Keratinocyte (primary cell): ENCODE results near the gene SMIM35. TPM values are rescaled to one million over a fixed set of nuclear protein-coding genes. Genes with fewer than 3 reads are reported as not detected.

ENCODE experiments used
- DNase-seq: peaks from one replicate; pipeline ENCODE4 v3.0.0-alpha.2; 2011; ENCODE audit warnings: low read depth, missing footprints, low spot score
- FAIRE-seq: peaks from 2 replicates; lab custom pipeline; 2011; peaks lifted over from hg19 to GRCh38; lab: Jason Lieb, UNC
- H2AFZ ChIP-seq: 2 replicates; pipeline ENCODE4 v1.6.0; 2012; ENCODE audit warnings: low read length, control low read depth, inconsistent platforms; ENCODE audit not compliant: control insufficient read depth
- H3K27ac ChIP-seq: 2 replicates; pipeline ENCODE4 v1.5.1; 2011; ENCODE audit warnings: low read length; ENCODE audit not compliant: control insufficient read depth, insufficient read depth
- H3K27me3 ChIP-seq: 3 replicates; pipeline ENCODE4 v1.6.0; 2011; ENCODE audit warnings: low read length; ENCODE audit not compliant: control insufficient read depth, insufficient read depth; ENCODE audit errors: extremely low read depth
- H3K36me3 ChIP-seq, 2 experiments: 2 replicates in 1 of 2; 3 replicates in 1 of 2; pipeline ENCODE4 v1.5.1; 2011; ENCODE audit warnings: low read length in 2 of 2, mild to moderate bottlenecking in 1 of 2; ENCODE audit not compliant: control insufficient read depth in 2 of 2, insufficient read depth in 2 of 2; ENCODE audit errors: extremely low read depth in 1 of 2
- H3K4me1 ChIP-seq: 3 replicates; pipeline ENCODE4 v1.5.1; 2011; ENCODE audit warnings: low read length; ENCODE audit not compliant: control insufficient read depth, insufficient read depth; ENCODE audit errors: extremely low read depth
- H3K4me2 ChIP-seq: 3 replicates; pipeline ENCODE4 v1.6.0; 2011; ENCODE audit warnings: low read depth, low read length; ENCODE audit not compliant: control insufficient read depth, insufficient read depth; ENCODE audit errors: extremely low read depth
- H3K4me3 ChIP-seq, 3 experiments: fragments of 200-600 bp in 1 of 3; sonication (generic) in 1 of 3; 2 replicates in 2 of 3; 3 replicates in 1 of 3; pipeline ENCODE4 v1.5.1; 2011 to 2016; ENCODE audit warnings: low read length in 3 of 3, mild to moderate bottlenecking in 3 of 3, control low read depth in 2 of 3, inconsistent platforms in 1 of 3, low read depth in 1 of 3, mixed read lengths in 1 of 3, mixed run types in 1 of 3, moderate library complexity in 1 of 3; ENCODE audit not compliant: control insufficient read depth in 2 of 3, insufficient read depth in 2 of 3; ENCODE audit errors: extremely low read depth in 1 of 3
- H3K79me2 ChIP-seq: 2 replicates; pipeline ENCODE4 v1.6.0; 2012; ENCODE audit warnings: low read length; ENCODE audit not compliant: control insufficient read depth, insufficient read depth
- H3K9ac ChIP-seq: 3 replicates; pipeline ENCODE4 v1.6.0; 2011; ENCODE audit warnings: low read length; ENCODE audit not compliant: control insufficient read depth, insufficient read depth; ENCODE audit errors: extremely low read depth
- H3K9me1 ChIP-seq: 3 replicates; pipeline ENCODE4 v1.6.0; 2011; ENCODE audit warnings: low read length; ENCODE audit not compliant: control insufficient read depth, insufficient read depth; ENCODE audit errors: extremely low read depth
- H3K9me3 ChIP-seq: 2 replicates; pipeline ENCODE4 v1.5.1; 2012; ENCODE audit warnings: low read depth, low read length; ENCODE audit not compliant: control insufficient read depth
- H4K20me1 ChIP-seq: 3 replicates; pipeline ENCODE4 v1.6.0; 2011; ENCODE audit warnings: low read length; ENCODE audit not compliant: control insufficient read depth, insufficient read depth; ENCODE audit errors: extremely low read depth
- CTCF ChIP-seq, 3 experiments: IDR thresholded peaks in 1 of 3; conservative IDR thresholded peaks in 1 of 3; optimal IDR thresholded peaks in 1 of 3; 2 replicates in 2 of 3; 3 replicates in 1 of 3; pipeline versions ENCODE3 to v1.5.1; 2011; ENCODE audit warnings: low read length in 3 of 3, mild to moderate bottlenecking in 3 of 3, moderate library complexity in 2 of 3, control low read depth in 1 of 3, inconsistent platforms in 1 of 3; ENCODE audit not compliant: insufficient read depth in 2 of 3; ENCODE audit errors: extremely low read depth in 1 of 3
- EZH2 ChIP-seq: IDR thresholded peaks from one replicate; pipeline ENCODE4 v1.6.1; 2012; ENCODE audit warnings: inconsistent platforms, mild to moderate bottlenecking, low read length, moderate library complexity
- dilution Hi-C: fragments of 300-500 bp; cut with MboI; formaldehyde crosslinking; loops from one replicate; pipeline ENCODE4 v1.7.0; 2020; ENCODE audit warnings: low sequenced_read_pairs; ENCODE audit not compliant: extremely low pct_ligation_motif_present
- polyA plus RNA-seq, 5 experiments: library from polyadenylated mRNA; depleted of rRNA in 3 of 5; stranded (reverse) in 3 of 5; stranded (forward) in 1 of 5; unstranded in 1 of 5; fragments of >200 nt; gene quantifications; 1 replicate in 1 of 5; 2 replicates in 3 of 5; 3 replicates in 1 of 5; pipeline versions ENCODE4 v1.2.1 to v1.2.3, GENCODE V29; 2011 to 2012; ENCODE audit warnings: missing spikeins in 2 of 5, low read depth in 1 of 5, low replicate concordance in 1 of 5

SMIM35 gene
- polyA plus RNA-seq, 1 donor (not counting 4 experiments of a cell fraction or from before 2014, with no cell fraction given), result not detected

GRCh38 chr11:118133816-118134215, 47.1 kb upstream of the SMIM35 start:
- Histone ChIP-seq H2AFZ (no peak overlapping the region), H3K79me2 (no peaks in the 10 kb centered on the region), H3K9me1 (no peaks in the 10 kb centered on the region), H3K4me2 (no peak overlapping the region), H4K20me1 (no peaks in the 10 kb centered on the region), H3K9ac (no peak overlapping the region), H3K4me1 (peaks cover 9% of the 10 kb centered on the region), H3K4me3 (no peak overlapping the region), H3K27ac (no peak overlapping the region), H3K27me3 (peaks cover 4% of the 10 kb centered on the region), H3K9me3 (no peaks in the 10 kb centered on the region), H3K36me3 (no peaks in the 10 kb centered on the region)
- dilution Hi-C loops, result no loop called here
- DNase-seq, result no peak
- TF ChIP-seq EZH2, result no peak
- TF ChIP-seq CTCF (optimal IDR thresholded peaks at IDR 0.05 in 1 of 3, IDR thresholded peaks at IDR 0.05 in 1 of 3, conservative IDR thresholded peaks at IDR 0.05 in 1 of 3; ENCODE audit: extremely low read depth in 1 of 3, insufficient read depth in 2 of 3, low read length in 3 of 3), result no peak
- FAIRE-seq, result no peak

- Histone ChIP-seq H3K79me2 (no peaks in the 10 kb centered on the region), H3K9me3 (no peaks in the 10 kb centered on the region), H3K27ac (no peak overlapping the region), H3K4me1 (peaks cover 9% of the 10 kb centered on the region), H3K9ac (no peak overlapping the region), H4K20me1 (no peaks in the 10 kb centered on the region), H3K36me3 (no peaks in the 10 kb centered on the region), H3K4me2 (peak overlapping the region; percentile 45), H3K4me3 (no peak overlapping the region), H3K9me1 (no peaks in the 10 kb centered on the region), H3K27me3 (peaks cover 4% of the 10 kb centered on the region), H2AFZ (no peak overlapping the region)
- DNase-seq, result no peak
- peak; percentile 81 for FAIRE-seq
- dilution Hi-C loops, result no loop called here
- TF ChIP-seq CTCF (optimal IDR thresholded peaks at IDR 0.05 in 1 of 3, IDR thresholded peaks at IDR 0.05 in 1 of 3, conservative IDR thresholded peaks at IDR 0.05 in 1 of 3; ENCODE audit: extremely low read depth in 1 of 3, insufficient read depth in 2 of 3, low read length in 3 of 3), result no peak
- TF ChIP-seq EZH2, result no peak
Observed at GRCh38 chr11:118132385-118133151, 45.8 kb upstream of the SMIM35 start.
